Jurkat, Clone E6-1 (cell line): ENCODE data around the gene POLR2J.
"Not testable (repeated sequence)": the region's sequence is repeated elsewhere in the genome, so short reads cannot be mapped to it uniquely, and the experiment has no call there.

ENCODE experiments used
- DNase-seq: peaks from one replicate; pipeline ENCODE4 v3.0.0-alpha.2; 2011; ENCODE audit warnings: low read depth, low spot score
- H3K4me3 ChIP-seq: 2 replicates; pipeline ENCODE4 v1.5.1; 2011; ENCODE audit warnings: mild to moderate bottlenecking, low read length, control low read depth, moderate library complexity

Gene POLR2J

GRCh38 chr7:102497308-102497707 is 18.6 kb upstream of the POLR2J start:
- not testable (repeated sequence) for H3K4me3 ChIP-seq, DNase-seq

GRCh38 chr7:102496861-102497260 is 18.1 kb upstream of the POLR2J start:
- not testable (repeated sequence) for H3K4me3 ChIP-seq, DNase-seq

GRCh38 chr7:102494473-102495149 is 15.9 kb upstream of the POLR2J start:
- H3K4me3 ChIP-seq, result not testable (repeated sequence)

GRCh38 chr7:102494026-102494425 is 15.3 kb upstream of the POLR2J start:
- DNase-seq, H3K4me3 ChIP-seq: not testable (repeated sequence)

More at GRCh38 chr7:102494473-102495149, 15.9 kb upstream of the POLR2J start:
- DNase-seq, result not testable (repeated sequence)

- H3K4me3 ChIP-seq, DNase-seq: not testable (repeated sequence)
Observed at GRCh38 chr7:102493220-102493935, 14.7 kb upstream of the POLR2J start.

GRCh38 chr7:102490529-102491075 is 11.9 kb upstream of the POLR2J start:
- not testable (repeated sequence) for DNase-seq, H3K4me3 ChIP-seq

- not testable (repeated sequence) for H3K4me3 ChIP-seq, DNase-seq
Observed at GRCh38 chr7:102484317-102484716, 5.6 kb upstream of the POLR2J start.

GRCh38 chr7:102481962-102482361 is 3.2 kb upstream of the POLR2J start:
- not testable (repeated sequence) for H3K4me3 ChIP-seq, DNase-seq

- DNase-seq, H3K4me3 ChIP-seq: not testable (repeated sequence)
Observed at GRCh38 chr7:102479982-102480637, 1.4 kb upstream of the POLR2J start.

GRCh38 chr7:102479209-102479584 is 475 bp upstream of the POLR2J start:
- not testable (repeated sequence) for H3K4me3 ChIP-seq, DNase-seq

- DNase-seq, result not testable (repeated sequence)
Observed at GRCh38 chr7:102474736-102475435, 3.8 kb downstream of the POLR2J start.

GRCh38 chr7:102474116-102474515 is 4.6 kb downstream of the POLR2J start:
- H3K4me3 ChIP-seq, DNase-seq: not testable (repeated sequence)

More at GRCh38 chr7:102474736-102475435, 3.8 kb downstream of the POLR2J start:
- H3K4me3 ChIP-seq, result not testable (repeated sequence)

GRCh38 chr7:102473271-102473991 is 5.3 kb downstream of the POLR2J start:
- H3K4me3 ChIP-seq, result no peak overlapping the region
- DNase-seq, result no peak

GRCh38 chr7:102472126-102473041 is 6.3 kb downstream of the POLR2J start:
- H3K4me3 ChIP-seq, result no peak overlapping the region
- no peak for DNase-seq

- no peak for DNase-seq
- no peak overlapping the region for H3K4me3 ChIP-seq
Observed at GRCh38 chr7:102471791-102472125, 7.0 kb downstream of the POLR2J start.

- H3K4me3 ChIP-seq, result no peak overlapping the region
- DNase-seq, result no peak
Observed at GRCh38 chr7:102469972-102470825, 8.5 kb downstream of the POLR2J start.
